HL-60 (cell line): ENCODE measurements around the gene MAN2C1.

Source experiments
- DNase-seq, 2 experiments: peaks; one replicate each; pipeline ENCODE4 v3.0.0-alpha.2; 2010 to 2020; ENCODE audit warnings: low read depth in 1 of 2, low spot score in 1 of 2
- H3K27ac ChIP-seq: fragments of 250-450 bp; sonication (Bioruptor Pico); replicated peaks from 2 replicates; pipeline ENCODE4 v1.5.1; 2020; ENCODE audit warnings: mild to moderate bottlenecking, moderate library complexity
- H3K27me3 ChIP-seq: fragments of 250-450 bp; sonication (Bioruptor Pico); 2 replicates; pipeline ENCODE4 v1.5.1; 2021; ENCODE audit warnings: mild to moderate bottlenecking, moderate library complexity; ENCODE audit not compliant: insufficient read depth, poor library complexity, severe bottlenecking
- H3K4me3 ChIP-seq: replicated peaks from 2 replicates; pipeline ENCODE4 v1.5.1; 2011; ENCODE audit warnings: mild to moderate bottlenecking, control low read depth, low read length; ENCODE audit not compliant: insufficient read depth
- CTCF ChIP-seq: IDR thresholded peaks from one replicate; pipeline ENCODE4 v1.5.1; 2011; ENCODE audit warnings: low read length, control low read depth, inconsistent platforms; ENCODE audit not compliant: insufficient read depth
- GABPA ChIP-seq: IDR thresholded peaks from 2 replicates; pipeline ENCODE4 v1.6.1; 2012; ENCODE audit warnings: low read depth
- POLR2AphosphoS5 ChIP-seq: IDR thresholded peaks from 2 replicates; pipeline ENCODE4 v1.6.1; 2012; ENCODE audit warnings: low read depth
- REST ChIP-seq: IDR thresholded peaks from 2 replicates; pipeline ENCODE4 v1.6.1; 2012; ENCODE audit warnings: low read depth; ENCODE audit not compliant: insufficient replicate concordance
- SPI1 ChIP-seq: IDR thresholded peaks from 2 replicates; pipeline ENCODE4 v1.6.1; 2012; ENCODE audit warnings: low read depth, mild to moderate bottlenecking, borderline replicate concordance

Gene MAN2C1

GRCh38 chr15:75358771-75359536 is 9.5 kb downstream of the MAN2C1 start:
- no peak overlapping the region for H3K27ac ChIP-seq

GRCh38 chr15:75357976-75358673 is 10.3 kb downstream of the MAN2C1 start:
- DNase-seq = no peak
- Histone ChIP-seq H3K27me3 (no peaks in the 10 kb centered on the region), H3K27ac (no peak overlapping the region), H3K4me3 (no peak overlapping the region)
- TF ChIP-seq POLR2AphosphoS5 = no peak
- TF ChIP-seq GABPA = no peak
- TF ChIP-seq REST = no peak
- no peak for TF ChIP-seq CTCF
- TF ChIP-seq SPI1 = no peak

More at GRCh38 chr15:75358771-75359536, 9.5 kb downstream of the MAN2C1 start:
- H3K27me3 ChIP-seq = no peaks in the 10 kb centered on the region
- DNase-seq = no peak
- no peak overlapping the region for H3K4me3 ChIP-seq
- TF ChIP-seq CTCF (no peak), POLR2AphosphoS5 (no peak), REST (no peak), GABPA (no peak), SPI1 (no peak)

GRCh38 chr15:75356517-75356916 is 11.9 kb downstream of the MAN2C1 start:
- TF ChIP-seq GABPA = no peak
- no peak for TF ChIP-seq POLR2AphosphoS5
- TF ChIP-seq CTCF = no peak
- TF ChIP-seq SPI1 = no peak
- TF ChIP-seq REST = no peak
- H3K4me3 ChIP-seq = no peak overlapping the region
- DNase-seq = no peak
- H3K27ac ChIP-seq = no peak overlapping the region
- no peaks in the 10 kb centered on the region for H3K27me3 ChIP-seq
